ENCODE data around the gene CTNNA2.

The CTNNA2 gene

GRCh38 chr2:79935046-79935732 is 422.3 kb downstream of the CTNNA2 start:
- no peak for DNase-seq (ENCODE audit: low read depth in 2 of 2)

GRCh38 chr2:79935771-79936657 is 423.2 kb downstream of the CTNNA2 start:
- DNase-seq (ENCODE audit: low read depth in 2 of 2), result no peak

GRCh38 chr2:79936715-79937114 is 423.9 kb downstream of the CTNNA2 start:
- no peak for DNase-seq (ENCODE audit: low read depth in 2 of 2)

GRCh38 chr2:79938648-79939047 is 425.8 kb downstream of the CTNNA2 start:
- DNase-seq (ENCODE audit: low read depth in 2 of 2), result no peak

GRCh38 chr2:79940364-79940763 is 427.5 kb downstream of the CTNNA2 start:
- DNase-seq (ENCODE audit: low read depth in 2 of 2), result no peak

- no peak for DNase-seq (ENCODE audit: low read depth in 2 of 2)
These were observed 428.3 kb downstream of the CTNNA2 start for GRCh38 chr2:79941179-79941578.

GRCh38 chr2:79944205-79944604 is 431.4 kb downstream of the CTNNA2 start:
- DNase-seq (ENCODE audit: low read depth in 2 of 2), result no peak

GRCh38 chr2:79945653-79946445 is 433.0 kb downstream of the CTNNA2 start:
- no peak for DNase-seq (ENCODE audit: low read depth in 2 of 2)

GRCh38 chr2:79947751-79948150 is 434.9 kb downstream of the CTNNA2 start:
- DNase-seq (ENCODE audit: low read depth in 2 of 2), result no peak

- no peak for DNase-seq (ENCODE audit: low read depth in 2 of 2)
These were observed 437.7 kb downstream of the CTNNA2 start for GRCh38 chr2:79950526-79950925.

GRCh38 chr2:79952616-79953015 is 439.8 kb downstream of the CTNNA2 start:
- no peak for DNase-seq (ENCODE audit: low read depth in 2 of 2)

GRCh38 chr2:79960035-79960434 is 447.2 kb downstream of the CTNNA2 start:
- DNase-seq (ENCODE audit: low read depth in 2 of 2), result no peak

- no peak for DNase-seq (ENCODE audit: low read depth in 2 of 2)
These were observed 447.7 kb downstream of the CTNNA2 start for GRCh38 chr2:79960519-79960918.

GRCh38 chr2:79964966-79965365 is 452.1 kb downstream of the CTNNA2 start:
- no peak for DNase-seq (ENCODE audit: low read depth in 2 of 2)

GRCh38 chr2:79966369-79966768 is 453.5 kb downstream of the CTNNA2 start:
- DNase-seq (ENCODE audit: low read depth in 2 of 2), result no peak

GRCh38 chr2:79966882-79967281 is 454.0 kb downstream of the CTNNA2 start:
- DNase-seq (ENCODE audit: low read depth in 2 of 2), result no peak

GRCh38 chr2:79971807-79972206 is 459.0 kb downstream of the CTNNA2 start:
- DNase-seq (ENCODE audit: low read depth in 2 of 2), result no peak

- no peak for DNase-seq (ENCODE audit: low read depth in 2 of 2)
These were observed 459.8 kb downstream of the CTNNA2 start for GRCh38 chr2:79972661-79973060.

GRCh38 chr2:79975791-79976565 is 463.1 kb downstream of the CTNNA2 start:
- DNase-seq (ENCODE audit: low read depth in 2 of 2), result no peak

GRCh38 chr2:79977792-79978191 is 464.9 kb downstream of the CTNNA2 start:
- no peak for DNase-seq (ENCODE audit: low read depth in 2 of 2)

- no peak for DNase-seq (ENCODE audit: low read depth in 2 of 2)
These were observed 467.3 kb downstream of the CTNNA2 start for GRCh38 chr2:79980116-79980515.

- no peak for DNase-seq (ENCODE audit: low read depth in 2 of 2)
These were observed 468.0 kb downstream of the CTNNA2 start for GRCh38 chr2:79980816-79981215.
